SK-N-MC (cell line): ENCODE data around the gene OVOL2.

Source experiments
- EZH2 ChIP-seq: fragments of 200-600 bp; sonication (generic); IDR thresholded peaks from one replicate; pipeline ENCODE4 v1.6.1; 2017; ENCODE audit warnings: antibody characterized with exemption
- FOXP2 ChIP-seq: optimal IDR thresholded peaks from 2 replicates; pipeline ENCODE3; 2011; ENCODE audit warnings: mild to moderate bottlenecking, moderate library complexity; ENCODE audit not compliant: insufficient read depth; ENCODE audit errors: extremely low read length, control extremely low read depth
- POLR2AphosphoS5 ChIP-seq: IDR thresholded peaks from 2 replicates; pipeline ENCODE4 v1.6.1; 2012; ENCODE audit warnings: mild to moderate bottlenecking, low read depth, low read length, borderline replicate concordance

- TF ChIP-seq POLR2AphosphoS5 (no peak), EZH2 (no peak), FOXP2 (no peak)
Measured at GRCh38 chr20:18072532-18072931, 14.8 kb upstream of the OVOL2 start.
